NT2/D1 (cell line): ENCODE results near the gene BTLA.

Experiments
- SUZ12 ChIP-seq: IDR thresholded peaks from 2 replicates; pipeline ENCODE4 v1.6.1; 2011; ENCODE audit not compliant: insufficient read length, insufficient read depth; ENCODE audit errors: extremely low read depth
- YY1 ChIP-seq: IDR thresholded peaks from 2 replicates; pipeline ENCODE4 v1.6.1; 2011; ENCODE audit not compliant: insufficient read length, insufficient read depth

DNA sequence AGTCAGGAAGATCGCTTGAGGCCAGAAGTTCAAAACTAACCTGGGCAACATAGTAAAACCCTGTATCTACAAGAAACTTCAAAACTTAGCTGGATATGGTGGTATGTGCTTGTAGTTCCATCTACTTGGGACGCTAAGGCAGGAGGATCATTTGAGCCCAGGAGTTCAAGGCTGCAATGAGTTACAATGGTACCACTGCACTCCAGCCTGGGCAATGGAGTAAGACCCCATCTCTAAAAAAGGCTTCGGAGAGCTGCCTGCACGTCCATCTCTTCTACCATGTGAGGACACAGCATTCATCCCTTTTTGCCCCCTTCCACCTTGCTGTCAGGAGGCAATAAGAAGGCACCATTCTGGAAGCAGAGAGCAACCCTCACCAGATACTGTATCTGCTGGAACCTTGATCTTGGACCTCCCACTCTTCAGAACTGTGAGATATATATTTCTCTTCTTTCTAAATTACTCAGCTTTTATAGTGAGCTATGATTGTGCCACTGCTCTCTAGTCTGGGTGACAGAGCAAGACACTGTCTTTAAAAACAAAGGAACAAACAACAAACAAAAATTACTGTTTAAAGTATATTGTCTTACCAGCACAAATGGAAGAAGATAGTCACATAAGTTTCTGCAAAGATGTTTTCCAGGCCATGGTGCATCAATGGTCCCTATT, 4.2 kb upstream of the BTLA start:
- TF ChIP-seq YY1 (no peak), SUZ12 (no peak)
